SHP77 treated with DMSO at 0.1 percent for 48 hours (cell line): ENCODE data around the gene SDK1.
"Not testable (repeated sequence)": the region's sequence is repeated elsewhere in the genome, so short reads cannot be mapped to it uniquely, and the experiment has no call there.

Experiments used
- DNase-seq: peaks from one replicate; lab custom pipeline; 2025; lab: John Stamatoyannopoulos, UW

The SDK1 gene

DNA sequence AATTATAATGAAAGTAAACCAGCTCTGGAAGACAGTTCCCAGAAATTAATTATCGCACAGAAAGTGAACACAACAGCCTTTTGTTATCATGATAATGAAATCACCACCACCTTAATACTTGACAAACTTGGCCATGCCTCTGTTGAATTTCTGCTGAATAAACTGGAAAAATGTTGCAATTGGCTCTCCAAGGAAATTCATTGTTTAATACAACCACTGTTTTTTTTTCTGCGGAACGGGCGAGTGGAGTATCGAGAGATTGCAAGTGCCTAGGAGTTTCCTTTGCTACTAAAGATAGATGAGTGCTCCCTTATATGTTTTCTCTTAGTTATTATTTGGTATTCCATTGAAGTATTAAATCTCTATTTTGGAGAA lies 657.0 kb downstream of the SDK1 start:
- DNase-seq: no peak

GRCh38 chr7:3959364-3959763 lies 658.3 kb downstream of the SDK1 start:
- no peak for DNase-seq

- no peak for DNase-seq
Measured at GRCh38 chr7:3960050-3960763, 659.2 kb downstream of the SDK1 start.

GRCh38 chr7:3960942-3961341 lies 659.9 kb downstream of the SDK1 start:
- DNase-seq: no peak

DNA sequence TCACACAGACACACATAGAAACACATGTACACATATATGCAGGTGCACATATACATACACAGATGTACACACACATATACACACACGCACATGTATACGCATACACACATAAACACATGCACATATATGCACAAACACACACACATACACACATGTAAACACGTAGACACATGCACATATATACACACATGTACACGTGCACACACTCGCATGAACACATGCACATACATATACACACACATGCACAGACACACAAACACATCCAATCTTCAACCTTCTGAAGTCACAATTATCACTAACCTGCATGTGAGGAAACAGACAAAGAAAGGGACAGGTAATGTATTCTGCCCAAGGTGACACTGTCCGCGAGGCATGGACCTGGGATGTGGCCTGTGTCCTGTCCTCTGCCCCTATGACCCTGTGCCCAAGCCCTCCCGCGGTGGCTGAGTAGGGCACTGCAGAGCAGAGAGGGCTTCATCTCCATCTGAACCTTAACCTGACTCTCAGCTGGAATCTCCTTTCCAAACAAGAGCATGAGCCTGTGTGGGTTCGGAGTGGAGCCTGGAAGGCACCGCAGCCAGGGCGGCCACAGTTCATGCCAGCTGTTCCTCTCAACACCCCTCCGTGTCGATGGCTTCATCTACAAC lies 660.9 kb downstream of the SDK1 start:
- no peak for DNase-seq

DNA sequence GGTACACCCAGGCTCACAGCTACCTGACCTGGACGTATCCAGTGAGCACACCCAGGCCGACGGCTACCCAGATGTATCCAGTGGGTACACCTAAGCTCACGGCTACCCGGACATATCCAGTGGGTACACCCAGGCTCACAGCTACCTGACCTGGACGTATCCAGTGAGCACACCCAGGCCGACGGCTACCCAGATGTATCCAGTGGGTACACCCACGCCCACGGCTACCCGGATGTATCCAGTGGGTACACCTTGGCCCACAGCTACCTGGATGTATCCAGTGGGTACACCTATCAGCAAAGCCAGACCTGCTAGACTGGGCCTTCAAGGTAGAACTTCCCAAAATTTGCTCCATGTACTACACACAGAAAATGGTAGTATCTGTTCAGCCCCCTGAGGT lies 662.7 kb downstream of the SDK1 start:
- DNase-seq: not testable (repeated sequence)

DNA sequence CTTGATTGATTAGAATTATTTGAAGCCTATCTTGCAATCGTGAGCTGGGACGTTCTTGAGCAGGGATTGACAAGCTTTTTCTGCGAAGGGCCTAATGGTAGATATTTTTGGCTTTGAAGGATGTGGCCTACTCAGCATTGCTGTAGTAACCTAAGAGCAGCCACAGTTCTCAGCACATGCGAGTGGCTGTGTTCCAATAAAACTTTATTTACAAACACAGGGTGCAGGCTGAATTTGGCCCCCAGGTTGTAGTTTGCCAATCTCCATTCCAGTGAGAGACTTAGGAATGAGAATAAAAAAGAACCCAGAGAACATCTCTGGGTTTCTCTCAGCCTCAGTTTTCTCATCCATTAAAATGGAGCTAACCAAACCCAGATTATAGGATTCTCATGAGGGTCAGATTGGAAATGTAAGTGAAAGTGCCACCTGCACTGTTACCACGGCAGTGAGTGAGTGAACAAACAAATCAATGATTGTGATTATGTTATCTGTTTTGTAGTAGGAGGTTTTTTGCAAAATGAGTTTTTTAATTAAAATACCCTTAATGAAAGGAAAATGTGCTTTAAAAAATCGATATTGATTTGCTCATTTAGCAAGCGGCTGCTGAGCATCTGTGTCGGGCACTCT lies 664.0 kb downstream of the SDK1 start:
- DNase-seq: no peak

GRCh38 chr7:3965794-3966395 lies 664.8 kb downstream of the SDK1 start:
- no peak for DNase-seq

GRCh38 chr7:3968234-3968633 lies 667.2 kb downstream of the SDK1 start:
- no peak for DNase-seq

- DNase-seq: no peak
Measured at GRCh38 chr7:3969286-3969685, 668.2 kb downstream of the SDK1 start.

DNA sequence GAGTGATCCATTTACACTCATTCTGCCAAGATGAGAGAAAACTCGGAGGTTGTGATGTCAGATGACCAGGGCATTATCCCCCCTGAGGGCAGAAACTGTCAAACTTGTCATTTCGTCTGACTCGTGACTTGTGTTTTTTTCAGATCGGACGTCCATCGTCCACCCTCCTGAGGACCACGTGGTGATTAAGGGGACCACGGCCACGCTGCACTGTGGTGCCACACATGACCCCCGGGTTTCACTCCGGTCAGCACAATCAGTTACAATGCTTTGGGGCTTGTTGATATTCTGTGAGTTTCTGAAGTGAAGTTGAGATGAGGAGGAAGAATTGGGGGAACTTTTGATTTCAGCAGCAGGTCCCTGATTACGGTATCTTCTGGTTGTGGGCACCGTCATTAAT lies 670.3 kb downstream of the SDK1 start:
- DNase-seq: no peak

DNA sequence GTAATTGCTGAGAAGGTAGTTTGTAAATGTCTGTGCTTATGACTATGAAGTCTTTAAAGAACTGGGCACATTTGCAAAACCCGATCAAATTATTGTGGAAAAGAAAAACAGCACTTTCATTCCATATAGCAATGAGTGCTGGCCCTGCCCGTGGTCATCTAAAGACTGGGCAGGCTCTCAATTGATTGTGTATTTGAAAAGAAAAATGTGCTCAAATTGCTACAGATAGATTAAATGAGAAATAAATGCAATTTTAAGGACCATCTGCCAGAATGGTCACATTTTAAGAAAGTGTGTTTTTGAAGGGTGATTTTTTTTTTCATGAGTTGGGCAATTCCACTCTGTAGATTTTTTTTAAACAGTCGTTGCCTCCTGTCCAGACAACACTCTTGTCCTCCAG lies 672.2 kb downstream of the SDK1 start:
- DNase-seq: no peak

GRCh38 chr7:3974329-3974728 lies 673.3 kb downstream of the SDK1 start:
- no peak for DNase-seq

GRCh38 chr7:3975371-3975770 lies 674.3 kb downstream of the SDK1 start:
- DNase-seq: no peak

GRCh38 chr7:3977391-3977790 lies 676.3 kb downstream of the SDK1 start:
- DNase-seq: no peak

GRCh38 chr7:3978839-3979238 lies 677.8 kb downstream of the SDK1 start:
- DNase-seq: no peak

DNA sequence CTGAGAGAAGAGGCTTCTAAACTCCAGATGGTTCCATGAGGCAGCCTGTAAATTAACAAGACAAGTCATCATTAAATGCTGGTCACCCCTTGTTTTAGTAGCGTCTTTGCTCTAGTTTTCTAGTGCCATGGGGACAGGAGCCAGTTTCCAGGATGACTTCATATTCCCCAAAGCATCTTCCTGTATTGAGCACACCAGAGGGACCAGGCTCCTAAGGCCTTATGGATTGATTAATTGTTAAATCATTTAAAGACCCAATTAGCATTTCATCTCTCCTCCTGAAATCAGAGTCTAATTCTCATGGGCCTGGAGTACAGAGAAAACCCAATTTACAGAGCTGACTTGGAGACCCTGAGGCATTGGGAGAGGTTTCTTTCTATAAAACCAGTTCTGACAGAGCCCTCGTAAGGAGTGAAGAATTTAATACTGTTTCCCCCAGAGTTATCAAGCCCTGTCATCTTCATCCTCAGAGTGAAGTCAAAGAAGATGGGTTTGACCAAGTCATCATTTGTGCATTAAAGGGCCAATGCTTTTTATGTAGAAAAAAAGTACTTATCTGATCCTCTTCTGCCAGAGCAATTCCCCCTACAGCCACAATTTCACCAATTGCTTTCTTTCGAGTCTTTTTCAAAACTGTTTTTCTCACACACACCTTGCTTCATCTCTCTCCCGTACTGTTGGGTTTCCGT lies 678.7 kb downstream of the SDK1 start:
- DNase-seq: no peak

- DNase-seq: no peak
Measured at GRCh38 chr7:3980300-3980643, 679.2 kb downstream of the SDK1 start.

- no peak for DNase-seq
Measured at GRCh38 chr7:3981281-3981680, 680.2 kb downstream of the SDK1 start.

GRCh38 chr7:3984456-3984855 lies 683.4 kb downstream of the SDK1 start:
- no peak for DNase-seq

- DNase-seq: no peak
Measured at GRCh38 chr7:3986927-3987326, 685.9 kb downstream of the SDK1 start.

- DNase-seq: no peak
Measured at GRCh38 chr7:3987426-3987927, 686.4 kb downstream of the SDK1 start.
